ENCODE measurements around the gene HOXC9.

DNA sequence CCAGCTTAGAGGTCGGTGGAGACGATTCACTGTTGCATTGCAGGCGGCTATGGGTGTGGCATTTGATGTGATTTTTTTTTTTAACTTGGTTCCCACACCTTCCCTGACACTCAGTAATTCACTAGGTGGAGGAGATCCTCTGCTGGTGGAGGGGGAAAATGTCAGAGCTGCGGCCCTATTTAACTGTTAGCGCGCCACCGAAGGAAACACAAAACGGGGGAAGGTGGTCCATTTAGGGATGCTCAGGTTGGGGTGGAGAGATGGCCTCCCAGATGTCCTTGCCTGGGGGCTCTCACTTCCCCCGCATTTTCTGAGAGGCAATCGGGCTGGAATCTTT lies 49.6 kb upstream of the HOXC9 start:
- TF ChIP-seq EGR1 (IDR thresholded peaks at IDR 0.05; ENCODE audit: borderline replicate concordance, low read depth, low read length): no peak
- TF ChIP-seq, protein P1, sequence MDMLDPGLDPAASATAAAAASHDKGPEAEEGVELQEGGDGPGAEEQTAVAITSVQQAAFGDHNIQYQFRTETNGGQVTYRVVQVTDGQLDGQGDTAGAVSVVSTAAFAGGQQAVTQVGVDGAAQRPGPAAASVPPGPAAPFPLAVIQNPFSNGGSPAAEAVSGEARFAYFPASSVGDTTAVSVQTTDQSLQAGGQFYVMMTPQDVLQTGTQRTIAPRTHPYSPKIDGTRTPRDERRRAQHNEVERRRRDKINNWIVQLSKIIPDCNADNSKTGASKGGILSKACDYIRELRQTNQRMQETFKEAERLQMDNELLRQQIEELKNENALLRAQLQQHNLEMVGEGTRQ (IDR thresholded peaks at IDR 0.05; ENCODE audit: low read length): no peak
- no peak for TF ChIP-seq EZH2 (IDR thresholded peaks at IDR 0.05; ENCODE audit: low read depth, low read length, severe bottlenecking)
- no peak for TF ChIP-seq NRF1 (IDR thresholded peaks at IDR 0.05; ENCODE audit: low read depth, low read length)
